ENCODE results near the gene ZBTB25. TPM values are rescaled to one million over a fixed set of nuclear protein-coding genes. Genes with fewer than 3 reads are reported as not detected.
A peak's percentile ranks its signal among the peaks of the same experiment; 100 is the strongest.

The ZBTB25 gene
- total RNA-seq, 1 donor from 2014 or later: 11.3 TPM

GRCh38 chr14:64509036-64509435, 5.4 kb upstream of the ZBTB25 start:
- DNase-seq (ENCODE audit: extremely low spot score, unreplicated experiment): no peak
- TF ChIP-seq, protein P1, sequence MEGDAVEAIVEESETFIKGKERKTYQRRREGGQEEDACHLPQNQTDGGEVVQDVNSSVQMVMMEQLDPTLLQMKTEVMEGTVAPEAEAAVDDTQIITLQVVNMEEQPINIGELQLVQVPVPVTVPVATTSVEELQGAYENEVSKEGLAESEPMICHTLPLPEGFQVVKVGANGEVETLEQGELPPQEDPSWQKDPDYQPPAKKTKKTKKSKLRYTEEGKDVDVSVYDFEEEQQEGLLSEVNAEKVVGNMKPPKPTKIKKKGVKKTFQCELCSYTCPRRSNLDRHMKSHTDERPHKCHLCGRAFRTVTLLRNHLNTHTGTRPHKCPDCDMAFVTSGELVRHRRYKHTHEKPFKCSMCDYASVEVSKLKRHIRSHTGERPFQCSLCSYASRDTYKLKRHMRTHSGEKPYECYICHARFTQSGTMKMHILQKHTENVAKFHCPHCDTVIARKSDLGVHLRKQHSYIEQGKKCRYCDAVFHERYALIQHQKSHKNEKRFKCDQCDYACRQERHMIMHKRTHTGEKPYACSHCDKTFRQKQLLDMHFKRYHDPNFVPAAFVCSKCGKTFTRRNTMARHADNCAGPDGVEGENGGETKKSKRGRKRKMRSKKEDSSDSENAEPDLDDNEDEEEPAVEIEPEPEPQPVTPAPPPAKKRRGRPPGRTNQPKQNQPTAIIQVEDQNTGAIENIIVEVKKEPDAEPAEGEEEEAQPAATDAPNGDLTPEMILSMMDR (conservative IDR thresholded peaks at IDR 0.05): no peak
- peaks cover 50% of the 10 kb centered on the region for H3K4me1 Mint-ChIP-seq (ENCODE audit: unreplicated experiment)
- H3K9me3 Mint-ChIP-seq: no peaks in the 10 kb centered on the region
- H3K36me3 Mint-ChIP-seq: peaks cover 6% of the 10 kb centered on the region
- H3K27me3 Mint-ChIP-seq: no peaks in the 10 kb centered on the region
- H3K27ac Mint-ChIP-seq: peak overlapping the region; percentile 30
- H3K4me3 Mint-ChIP-seq: no peak overlapping the region

GRCh38 chr14:64508215-64508776, 4.7 kb upstream of the ZBTB25 start:
- H3K9me3 Mint-ChIP-seq: no peaks in the 10 kb centered on the region
- H3K36me3 Mint-ChIP-seq: peaks cover 3% of the 10 kb centered on the region
- H3K27me3 Mint-ChIP-seq: no peaks in the 10 kb centered on the region
- H3K27ac Mint-ChIP-seq: no peak overlapping the region
- no peak for DNase-seq (ENCODE audit: extremely low spot score, unreplicated experiment)
- H3K4me3 Mint-ChIP-seq: no peak overlapping the region
- peaks cover 50% of the 10 kb centered on the region for H3K4me1 Mint-ChIP-seq (ENCODE audit: unreplicated experiment)
- TF ChIP-seq, protein P1 (conservative IDR thresholded peaks at IDR 0.05): no peak

GRCh38 chr14:64507376-64508156, 3.9 kb upstream of the ZBTB25 start:
- Mint-ChIP-seq H3K4me1 (ENCODE audit: unreplicated experiment) (peaks cover 54% of the 10 kb centered on the region), H3K27ac (peak overlapping the region; percentile 56), H3K36me3 (peaks cover 3% of the 10 kb centered on the region), H3K9me3 (no peaks in the 10 kb centered on the region), H3K4me3 (peak overlapping the region; percentile 93), H3K27me3 (no peaks in the 10 kb centered on the region)
- no peak for DNase-seq (ENCODE audit: extremely low spot score, unreplicated experiment)
- TF ChIP-seq, protein P1 (conservative IDR thresholded peaks at IDR 0.05): no peak

DNA sequence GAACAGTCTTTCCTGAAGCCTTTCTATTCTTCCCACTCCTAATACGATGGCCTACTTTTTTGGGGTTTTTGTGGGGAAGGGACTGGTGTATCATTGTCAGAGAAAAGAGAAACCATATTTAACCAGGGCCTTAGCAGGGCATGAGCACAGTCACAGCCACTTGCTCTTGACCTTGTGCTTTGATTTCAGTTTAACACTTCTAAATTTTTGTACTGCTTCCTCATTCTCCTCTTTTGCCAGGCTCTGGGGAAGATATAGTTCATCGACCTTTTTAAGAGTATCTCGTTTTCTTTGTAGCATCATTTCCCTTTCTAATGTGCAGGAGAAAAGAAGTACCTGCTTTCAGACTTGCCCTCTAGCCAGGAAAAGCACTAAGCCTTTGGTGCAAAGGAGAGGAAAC, 3.1 kb upstream of the ZBTB25 start:
- peak overlapping the region; percentile 74 for H3K27ac Mint-ChIP-seq

GRCh38 chr14:64504897-64505794, 1.5 kb upstream of the ZBTB25 start:
- Mint-ChIP-seq H3K27me3 (no peaks in the 10 kb centered on the region), H3K4me3 (peak overlapping the region; percentile 93), H3K27ac (peak overlapping the region; percentile 95), H3K4me1 (ENCODE audit: unreplicated experiment) (peaks cover 56% of the 10 kb centered on the region), H3K9me3 (no peaks in the 10 kb centered on the region), H3K36me3 (peaks cover 3% of the 10 kb centered on the region)
- TF ChIP-seq, protein P1 (conservative IDR thresholded peaks at IDR 0.05): no peak
- DNase-seq (ENCODE audit: extremely low spot score, unreplicated experiment): peak; percentile 86

More for the DNA sequence above, 3.1 kb upstream of the ZBTB25 start:
- Mint-ChIP-seq H3K4me1 (ENCODE audit: unreplicated experiment) (peaks cover 63% of the 10 kb centered on the region), H3K4me3 (peak overlapping the region; percentile 93), H3K9me3 (no peaks in the 10 kb centered on the region), H3K36me3 (peaks cover 3% of the 10 kb centered on the region), H3K27me3 (no peaks in the 10 kb centered on the region)
- TF ChIP-seq, protein P1 (conservative IDR thresholded peaks at IDR 0.05): no peak
- no peak for DNase-seq (ENCODE audit: extremely low spot score, unreplicated experiment)
